Left cardiac atrium (tissue), 4 donors: ENCODE data around the gene ESCO1. TPM values are rescaled to one million over a fixed set of nuclear protein-coding genes. Genes with fewer than 3 reads are reported as not detected.

Source experiments
- ATAC-seq, 2 donors: fragments of 200-7000 bp; cut with Tn5 transposase; one replicate each; pipeline ENCODE4 v1.9.1; 2020; ENCODE audit warnings: mild to moderate bottlenecking in 2 of 2, moderate library complexity in 2 of 2
- DNase-seq: peaks from one replicate; pipeline ENCODE4 v3.0.0-alpha.2; 2020
- intact Hi-C, 2 donors: fragments of 100-400 bp; cut with DNase I; formaldehyde crosslinking; loops; one replicate each; pipeline versions ENCODE4 v1.14.1 to v1.15.1; 2022 to 2023
- total RNA-seq, 2 donors: library from RNA; stranded (reverse); fragmentation: NEBNext Ultra II Directional; extraction: Animal tissue kit (Norgen Biotek cat#: 25700); gene quantifications; one replicate each; pipeline ENCODE4 v1.2.1, GENCODE V29; 2021
- donor health status: DM: no; HTN: yes; CAD: no.
- donor health status: DM: no; HTN: yes; CAD: no; lungs with severe emphysema.
- donor health status: DM: yes; HTN: yes; CAD: no.
- donor health status: Dilated cardiomyopathy.

Gene ESCO1
- total RNA-seq, 2 donors from 2014 or later: 8.6 to 11.7 TPM

DNA sequence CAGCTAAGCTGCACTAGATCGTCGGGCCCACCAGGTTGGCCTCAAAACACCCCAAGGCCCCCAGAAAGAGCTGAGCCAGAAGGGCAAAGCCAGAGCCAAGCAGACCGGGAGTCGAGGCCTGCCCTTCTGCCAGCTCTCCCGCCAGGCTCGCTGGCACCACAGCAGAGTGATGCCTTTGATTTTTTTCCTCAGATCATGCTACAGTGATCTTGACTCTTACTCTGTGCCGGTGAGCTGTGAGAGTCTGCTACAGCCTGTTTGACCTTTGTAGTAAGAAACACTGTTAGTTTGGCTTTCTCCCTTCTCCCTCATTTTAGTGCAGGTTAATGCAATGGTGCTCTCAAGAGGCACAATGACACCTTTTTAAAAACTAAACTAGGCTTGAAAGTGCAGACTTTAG is 97.8 kb downstream of the ESCO1 start:
- no peak for DNase-seq
- no peak for ATAC-seq
- intact Hi-C loops: no loop called here

DNA sequence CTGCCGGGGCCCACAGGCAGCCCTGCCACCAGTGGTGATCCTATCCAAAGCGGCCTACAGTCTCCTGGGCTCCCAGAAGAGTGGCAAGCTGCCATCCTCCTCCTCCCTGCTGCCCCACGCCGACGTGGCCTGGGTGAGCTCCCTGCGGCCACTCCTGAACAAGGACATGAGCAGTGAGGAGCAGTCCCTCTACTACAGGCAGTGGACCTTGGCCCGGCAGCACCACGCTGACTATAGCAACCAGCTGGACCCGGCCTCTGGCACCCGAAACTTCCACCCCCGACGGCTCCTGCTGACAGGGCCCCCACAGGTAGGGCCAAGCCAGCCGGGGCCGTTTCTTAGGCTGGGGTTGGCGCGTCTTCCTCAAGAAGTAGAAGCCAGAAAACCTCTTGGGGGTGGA is 100.5 kb downstream of the ESCO1 start:
- intact Hi-C loops: no loop called here

GRCh38 chr18:21496277-21496835 is 104.1 kb downstream of the ESCO1 start:
- DNase-seq (no peak), ATAC-seq (no peak)
- intact Hi-C loops: no loop called here

More for the DNA sequence above, 100.5 kb downstream of the ESCO1 start:
- DNase-seq (no peak), ATAC-seq (no peak)

DNA sequence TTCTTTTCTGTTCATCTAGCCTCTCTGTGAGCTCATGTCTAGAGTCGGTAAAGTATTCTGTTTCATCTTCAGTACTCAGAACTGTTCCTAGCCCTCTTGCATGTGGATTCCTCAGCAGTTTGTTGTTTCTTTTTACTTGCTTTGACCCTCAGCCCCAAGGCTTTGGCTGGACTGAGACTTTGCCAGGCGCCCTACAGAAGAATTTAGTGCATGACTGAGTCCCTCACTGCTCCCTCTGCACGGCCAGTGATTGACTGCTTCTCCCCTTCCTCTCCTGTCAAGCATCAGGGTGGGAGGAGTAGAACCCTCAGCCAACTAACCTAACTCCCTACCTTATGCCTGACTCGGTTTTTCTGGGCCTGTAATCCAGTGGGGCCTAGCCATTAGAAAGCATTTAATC is 109.8 kb downstream of the ESCO1 start:
- DNase-seq (no peak), ATAC-seq (no peak)
- intact Hi-C loops: no loop called here

GRCh38 chr18:21489919-21490495 is 110.5 kb downstream of the ESCO1 start:
- ATAC-seq (no peak), DNase-seq (no peak)
- intact Hi-C loops: no loop called here

DNA sequence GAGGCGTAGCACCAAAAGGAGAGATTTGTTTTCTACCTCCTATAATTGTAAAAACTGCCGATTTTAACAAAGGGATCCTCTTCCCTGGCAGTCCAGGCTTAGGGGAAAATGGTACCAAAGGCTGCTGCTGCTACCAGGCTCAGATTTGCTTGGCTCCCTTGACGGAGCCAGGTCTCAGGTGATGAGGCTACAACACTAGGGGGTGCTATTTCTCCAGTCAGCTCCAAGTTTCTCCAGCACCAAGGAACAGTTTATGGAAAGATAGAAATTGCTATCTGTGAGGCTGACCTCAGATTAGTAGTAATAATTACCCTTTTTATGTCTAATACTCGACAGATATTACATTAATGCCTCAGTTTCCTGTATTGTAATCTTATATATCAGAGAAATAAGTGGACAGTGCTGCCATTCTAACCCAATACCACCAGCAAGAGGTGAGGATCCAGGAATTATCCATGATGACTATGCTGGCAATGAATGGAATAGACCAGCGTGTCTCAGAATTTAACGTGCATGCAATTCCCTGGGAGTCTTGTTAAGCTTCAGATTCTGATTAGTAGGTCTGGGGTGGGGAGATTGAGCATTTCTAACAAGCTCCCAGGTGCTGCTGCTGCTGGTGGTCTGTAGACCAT is 111.3 kb downstream of the ESCO1 start:
- intact Hi-C loops: no loop called here
- DNase-seq: no peak
- ATAC-seq: peak; percentile 70 to 77

- ATAC-seq: no peak
- no peak for DNase-seq
- intact Hi-C loops: no loop called here
These were observed 113.5 kb downstream of the ESCO1 start for GRCh38 chr18:21486905-21487437.

DNA sequence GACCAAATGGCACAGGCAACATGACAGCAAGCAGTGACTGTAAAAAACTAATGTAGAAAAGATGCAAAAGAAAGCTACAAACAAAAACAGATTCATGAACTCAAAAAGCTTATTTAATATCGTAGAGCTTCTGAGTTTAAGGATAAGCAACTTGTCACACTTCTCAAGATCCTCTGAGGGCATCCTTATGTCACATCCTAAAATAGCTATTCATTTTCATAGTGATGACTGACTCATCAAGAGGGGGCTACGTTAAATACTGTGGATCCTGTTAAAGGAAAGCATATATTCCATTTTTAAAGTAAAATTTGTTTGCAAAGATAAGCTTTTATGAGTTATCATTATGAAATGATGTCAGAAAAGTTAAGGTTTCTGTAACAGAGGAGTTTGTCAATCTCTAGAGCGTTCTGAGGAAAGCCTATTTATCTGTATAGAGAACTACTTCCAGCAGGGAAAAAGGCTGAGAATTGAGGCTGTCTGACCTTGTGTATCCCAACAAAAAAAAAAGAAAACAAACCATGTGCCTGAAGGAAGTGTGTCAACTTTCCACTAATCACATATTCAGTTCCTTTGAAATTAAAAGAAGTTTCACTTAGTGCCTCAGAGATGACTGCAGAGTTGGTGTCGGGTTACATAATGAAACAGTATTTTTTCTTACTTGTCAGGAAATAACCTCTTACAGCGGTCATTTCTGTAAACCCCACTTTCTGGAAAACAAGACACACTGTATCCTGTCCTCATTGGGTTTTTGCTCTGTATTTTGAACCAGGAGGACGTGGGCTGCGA is 115.5 kb downstream of the ESCO1 start:
- intact Hi-C loops: no loop called here
- DNase-seq (no peak), ATAC-seq (peak in 1 of 2 donors; percentile 61)

DNA sequence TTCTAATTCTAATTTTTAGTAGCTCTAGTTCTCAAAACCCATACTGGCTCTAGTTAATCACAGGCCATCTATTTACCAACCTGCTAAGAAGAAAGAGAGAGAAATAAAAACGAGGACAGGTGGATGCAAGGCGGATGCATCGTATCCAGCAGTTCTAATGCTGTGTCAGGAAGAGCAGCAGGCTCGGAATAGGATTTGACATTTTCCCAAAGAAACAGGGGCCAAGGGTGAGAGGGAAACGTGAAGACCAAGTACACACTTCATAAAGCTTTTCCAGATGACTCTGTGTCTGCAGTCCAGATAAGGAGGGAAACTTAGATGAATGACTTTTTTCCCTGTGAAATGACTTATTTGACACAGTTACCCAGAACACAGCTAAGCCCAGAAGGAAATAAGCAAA is 117.5 kb downstream of the ESCO1 start:
- DNase-seq: no peak
- intact Hi-C loops: no loop called here
- ATAC-seq: no peak

- ATAC-seq: no peak
- no peak for DNase-seq
- intact Hi-C loops: no loop called here
These were observed 118.8 kb downstream of the ESCO1 start for GRCh38 chr18:21481739-21482138.

GRCh38 chr18:21479721-21480120 is 120.8 kb downstream of the ESCO1 start:
- ATAC-seq (no peak), DNase-seq (no peak)
- intact Hi-C loops: no loop called here

Other genes starting within 250 kb of the ESCO1 start
- 10 to 100 TPM; 21.2 to 36.9 TPM for gene SNRPD1, start 11.6 kb upstream of the ESCO1 start, total RNA-seq
- gene ABHD3, start 104.1 kb upstream of the ESCO1 start, total RNA-seq: 1 to 10 TPM; 6.6 to 8.7 TPM
- gene MIB1, start 140.1 kb upstream of the ESCO1 start, total RNA-seq: 10 to 100 TPM; 21.0 to 26.6 TPM